ENCODE measurements around the gene DHRS7B.

- no peak for TF ChIP-seq CTCF (IDR thresholded peaks at IDR 0.05)
- TF ChIP-seq POLR2A (IDR thresholded peaks at IDR 0.05; ENCODE audit: low read depth): no peak
- TF ChIP-seq POLR2AphosphoS5 (IDR thresholded peaks at IDR 0.05): peak in 1 of 2 donors; percentile 52
- no peak for TF ChIP-seq EP300 (IDR thresholded peaks at IDR 0.05)
These were observed 67.9 kb downstream of the DHRS7B start for GRCh38 chr17:21194703-21195102.

All from esophagus muscularis mucosa (tissue), 4 donors.